ENCODE results near the gene MSANTD1. TPM values are rescaled to one million over a fixed set of nuclear protein-coding genes. Genes with fewer than 3 reads are reported as not detected.

Gene MSANTD1
- total RNA-seq, 2 donors from 2014 or later = 0.40 to 1.3 TPM

GRCh38 chr4:3229964-3230363 lies 19.0 kb upstream of the MSANTD1 start:
- no peak for DNase-seq

GRCh38 chr4:3231471-3231870 lies 17.5 kb upstream of the MSANTD1 start:
- H3K4me3 ChIP-seq = no peak overlapping the region
- no peak overlapping the region for H3K27ac ChIP-seq
- no peaks in the 10 kb centered on the region for H3K9me3 ChIP-seq
- H3K36me3 ChIP-seq = no peaks in the 10 kb centered on the region
- no peak for DNase-seq
- no peak for TF ChIP-seq CTCF (IDR thresholded peaks at IDR 0.05)
- intact Hi-C loops (cut with DNase I) = no loop called here
- H3K27me3 ChIP-seq = no peaks in the 10 kb centered on the region
- H3K9ac ChIP-seq (ENCODE audit: low read depth in 2 of 2, low read length in 2 of 2) = no peak overlapping the region
- no peaks in the 10 kb centered on the region for H3K4me1 ChIP-seq

More at GRCh38 chr4:3229964-3230363, 19.0 kb upstream of the MSANTD1 start:
- Histone ChIP-seq H3K9ac (ENCODE audit: low read depth in 2 of 2, low read length in 2 of 2) (no peak overlapping the region), H3K27ac (no peak overlapping the region), H3K4me3 (no peak overlapping the region), H3K9me3 (no peaks in the 10 kb centered on the region), H3K4me1 (no peaks in the 10 kb centered on the region), H3K27me3 (no peaks in the 10 kb centered on the region), H3K36me3 (no peaks in the 10 kb centered on the region)
- no peak for TF ChIP-seq CTCF (IDR thresholded peaks at IDR 0.05)
- intact Hi-C loops (cut with DNase I) = no loop called here

- no peak overlapping the region for H3K27ac ChIP-seq
- DNase-seq = no peak
- no peaks in the 10 kb centered on the region for H3K27me3 ChIP-seq
- no peak for TF ChIP-seq CTCF (IDR thresholded peaks at IDR 0.05)
- H3K36me3 ChIP-seq = no peaks in the 10 kb centered on the region
- no peak overlapping the region for H3K4me3 ChIP-seq
- intact Hi-C loops (cut with DNase I) = no loop called here
- no peak overlapping the region for H3K9ac ChIP-seq (ENCODE audit: low read depth in 2 of 2, low read length in 2 of 2)
- no peaks in the 10 kb centered on the region for H3K4me1 ChIP-seq
- H3K9me3 ChIP-seq = no peaks in the 10 kb centered on the region
Measured at GRCh38 chr4:3232001-3232400, 17.0 kb upstream of the MSANTD1 start.

DNA sequence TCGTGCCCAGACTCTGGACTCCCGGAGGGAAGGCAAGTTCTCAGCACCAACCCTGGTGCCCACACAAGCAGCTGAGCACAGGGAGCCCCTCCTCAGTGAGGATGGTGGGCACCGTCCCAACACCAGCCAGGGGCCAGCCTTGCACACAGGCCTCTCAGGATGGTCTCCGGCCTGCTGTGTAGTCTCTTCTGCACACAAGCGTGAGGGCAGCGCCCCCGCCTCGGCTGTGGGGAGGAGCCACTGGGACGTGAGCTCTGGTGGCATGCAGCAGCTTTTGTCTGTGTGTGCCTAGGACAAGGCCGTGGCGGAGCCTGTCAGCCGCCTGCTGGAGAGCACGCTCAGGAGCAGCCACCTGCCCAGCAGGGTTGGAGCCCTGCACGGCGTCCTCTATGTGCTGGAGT lies 16.1 kb upstream of the MSANTD1 start:
- Histone ChIP-seq H3K4me1 (no peaks in the 10 kb centered on the region), H3K9me3 (no peaks in the 10 kb centered on the region), H3K9ac (ENCODE audit: low read depth in 2 of 2, low read length in 2 of 2) (no peak overlapping the region), H3K36me3 (no peaks in the 10 kb centered on the region), H3K27me3 (no peaks in the 10 kb centered on the region), H3K4me3 (no peak overlapping the region), H3K27ac (no peak overlapping the region)
- TF ChIP-seq CTCF (IDR thresholded peaks at IDR 0.05) = no peak
- intact Hi-C loops (cut with DNase I) = no loop called here
- DNase-seq = no peak

DNA sequence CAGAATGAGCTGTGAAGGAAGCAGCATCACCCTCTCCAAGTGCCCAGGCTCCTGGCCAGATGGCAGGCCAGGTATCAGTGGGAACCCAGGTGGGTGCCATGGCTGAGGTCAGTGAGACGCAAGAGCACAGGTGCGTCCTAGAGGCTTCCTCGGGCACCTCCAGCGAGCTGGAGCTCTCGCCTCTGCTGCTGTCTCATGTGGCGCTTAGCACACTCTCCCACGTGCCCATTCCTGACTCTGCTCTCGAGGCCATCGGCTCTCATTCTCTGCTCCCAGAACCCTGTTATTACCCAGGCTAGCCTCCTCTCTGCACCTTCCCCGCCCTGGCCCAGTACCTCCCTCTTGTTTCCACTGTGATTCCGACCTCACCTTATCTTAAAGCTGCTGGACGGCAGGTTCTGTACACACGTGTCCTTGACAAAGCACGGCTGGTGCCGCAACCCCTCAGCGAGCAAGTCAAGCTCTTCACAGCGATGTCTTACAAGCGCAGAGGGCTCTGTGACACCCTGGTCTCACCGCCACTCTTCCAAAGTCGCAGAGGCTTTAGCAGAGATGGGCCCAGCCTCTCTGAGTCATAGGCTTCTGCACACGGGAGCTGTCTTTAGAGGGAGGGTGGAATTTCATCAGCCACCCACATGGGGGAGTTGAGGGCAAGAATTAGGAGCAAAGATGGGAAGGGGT lies 15.4 kb upstream of the MSANTD1 start:
- TF ChIP-seq CTCF (IDR thresholded peaks at IDR 0.05) = no peak
- no peaks in the 10 kb centered on the region for H3K4me1 ChIP-seq
- no peaks in the 10 kb centered on the region for H3K9me3 ChIP-seq
- intact Hi-C loops (cut with DNase I) = no loop called here
- no peak overlapping the region for H3K9ac ChIP-seq (ENCODE audit: low read depth in 2 of 2, low read length in 2 of 2)
- H3K36me3 ChIP-seq = no peaks in the 10 kb centered on the region
- DNase-seq = no peak
- no peaks in the 10 kb centered on the region for H3K27me3 ChIP-seq
- H3K4me3 ChIP-seq = no peak overlapping the region
- H3K27ac ChIP-seq = no peak overlapping the region

Measured in colonic mucosa (tissue), 4 donors.